ENCODE data around the gene MAD1L1.

MAD1L1 gene

DNA sequence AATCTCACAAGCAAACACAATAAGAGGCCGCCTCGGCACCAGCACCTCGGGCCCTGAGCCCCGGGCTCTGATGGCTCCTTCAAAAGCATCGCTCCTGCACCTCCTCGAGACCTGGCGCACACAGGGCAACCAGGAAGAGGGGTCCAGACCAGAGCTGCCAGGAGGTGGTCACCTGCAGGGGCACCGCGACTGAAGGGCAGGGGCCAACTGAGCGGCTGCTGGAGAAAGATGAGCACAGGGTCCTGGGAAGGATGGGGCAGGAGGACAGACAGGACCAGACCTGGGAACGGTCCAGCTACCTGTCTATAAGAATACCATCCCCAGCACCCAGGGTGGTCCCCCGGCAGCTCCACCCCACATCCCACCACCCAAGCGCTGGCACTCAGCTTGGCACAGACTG, 20.8 kb downstream of the MAD1L1 start:
- H4K91ac ChIP-seq (ENCODE audit: low read length), result no peak overlapping the region
- 97% methylated on average over 13 of the region's 13 CpGs for WGBS

DNA sequence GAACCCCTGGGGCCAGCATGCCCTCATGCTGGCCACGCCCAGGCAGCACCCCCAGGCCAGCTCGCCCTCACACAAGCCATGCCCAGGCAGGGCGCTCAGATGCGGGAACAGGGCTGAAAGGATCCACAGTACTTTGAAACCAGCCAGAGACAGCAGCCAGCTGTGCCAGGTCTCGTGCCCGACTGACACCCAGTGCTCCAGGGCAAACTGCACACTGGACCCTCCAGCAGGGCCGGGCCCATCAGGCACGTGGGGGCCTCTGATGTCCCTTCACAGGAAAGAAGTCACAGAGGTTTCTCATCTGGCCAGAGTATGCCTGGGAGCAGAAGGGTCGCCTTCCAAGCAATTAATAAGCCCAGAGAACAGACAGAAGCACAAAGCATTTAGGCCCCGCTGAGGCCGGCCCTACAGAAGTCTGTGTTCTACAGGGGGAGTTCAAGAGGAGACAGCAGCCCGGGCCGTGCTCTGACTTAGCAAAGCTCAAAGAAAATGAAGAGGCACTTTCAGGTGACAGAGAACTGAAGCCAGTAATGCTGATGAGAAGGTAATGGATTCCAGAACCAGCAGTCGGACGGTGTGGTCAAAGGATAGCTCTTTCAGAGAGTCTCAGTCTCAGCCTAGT, 21.4 kb downstream of the MAD1L1 start:
- no peak overlapping the region for H2BK15ac ChIP-seq (ENCODE audit: low read depth, poor library complexity, severe bottlenecking)
- WGBS, result 93% methylated on average over 15 of the region's 15 CpGs
- no peak overlapping the region for H4K8ac ChIP-seq (ENCODE audit: low read length)
- peaks cover 9% of the 10 kb centered on the region for H3K4me1 ChIP-seq (ENCODE audit: control insufficient read depth, insufficient read depth, low read depth, low read length)
- no peak overlapping the region for H2BK120ac ChIP-seq (ENCODE audit: low read depth, low read length)
- H2BK12ac ChIP-seq (ENCODE audit: low read length in 2 of 2), result no peak overlapping the region
- no peak overlapping the region for H3K14ac ChIP-seq (ENCODE audit: low read length in 2 of 2)
- H3K4ac ChIP-seq (ENCODE audit: low read depth in 1 of 2, low read length in 2 of 2), result no peak overlapping the region
- DNase-seq, result no peak
- no peak overlapping the region for H3K23ac ChIP-seq (ENCODE audit: low read length in 2 of 2)
- H3K27ac ChIP-seq (ENCODE audit: low read length, poor library complexity, severe bottlenecking), result no peak overlapping the region
- H3K4me3 ChIP-seq (ENCODE audit: insufficient read depth in 1 of 2, low read depth in 1 of 2, low read length in 2 of 2), result no peak overlapping the region
- H4K91ac ChIP-seq (ENCODE audit: low read length), result no peak overlapping the region
- H3K9ac ChIP-seq (ENCODE audit: low read length), result no peak overlapping the region
- no peaks in the 10 kb centered on the region for H3K27me3 ChIP-seq (ENCODE audit: control insufficient read depth in 1 of 2, insufficient read depth in 1 of 2, low read length in 2 of 2)
- H3K18ac ChIP-seq (ENCODE audit: low read depth in 1 of 2, low read length in 2 of 2), result no peak overlapping the region
- no peak overlapping the region for H2BK5ac ChIP-seq (ENCODE audit: low read depth, low read length, poor library complexity, severe bottlenecking)
- H2AFZ ChIP-seq (ENCODE audit: low read depth, low read length), result no peak overlapping the region
- no peaks in the 10 kb centered on the region for H3K9me3 ChIP-seq (ENCODE audit: control insufficient read depth, low read length)
- H3K79me1 ChIP-seq (replicated peaks; ENCODE audit: low read length, poor library complexity, severe bottlenecking), result peaks cover 24% of the 10 kb centered on the region
- H3K4me2 ChIP-seq (ENCODE audit: low read length, poor library complexity, severe bottlenecking), result no peak overlapping the region
- H2AK5ac ChIP-seq (ENCODE audit: low read length, severe bottlenecking), result no peak overlapping the region
- H3K36me3 ChIP-seq (ENCODE audit: control insufficient read depth in 1 of 2, insufficient read depth in 2 of 2, low read depth in 1 of 2, low read length in 2 of 2), result peaks cover 62 to 75% of the 10 kb centered on the region in 2 experiments

More for the DNA sequence above, 20.8 kb downstream of the MAD1L1 start:
- H2BK120ac ChIP-seq (ENCODE audit: low read depth, low read length), result no peak overlapping the region
- no peak overlapping the region for H3K23ac ChIP-seq (ENCODE audit: low read length in 2 of 2)
- no peak overlapping the region for H4K8ac ChIP-seq (ENCODE audit: low read length)
- H3K18ac ChIP-seq (ENCODE audit: low read depth in 1 of 2, low read length in 2 of 2), result no peak overlapping the region
- H3K27ac ChIP-seq (ENCODE audit: low read length, poor library complexity, severe bottlenecking), result no peak overlapping the region
- H2BK12ac ChIP-seq (ENCODE audit: low read length in 2 of 2), result no peak overlapping the region
- no peak overlapping the region for H2BK5ac ChIP-seq (ENCODE audit: low read depth, low read length, poor library complexity, severe bottlenecking)
- H3K27me3 ChIP-seq (ENCODE audit: control insufficient read depth in 1 of 2, insufficient read depth in 1 of 2, low read length in 2 of 2), result no peaks in the 10 kb centered on the region
- no peak overlapping the region for H2AK5ac ChIP-seq (ENCODE audit: low read length, severe bottlenecking)
- H3K9me3 ChIP-seq (ENCODE audit: control insufficient read depth, low read length), result no peaks in the 10 kb centered on the region
- H3K4me3 ChIP-seq (ENCODE audit: insufficient read depth in 1 of 2, low read depth in 1 of 2, low read length in 2 of 2), result no peak overlapping the region
- no peak overlapping the region for H2AFZ ChIP-seq (ENCODE audit: low read depth, low read length)
- peaks cover 9% of the 10 kb centered on the region for H3K4me1 ChIP-seq (ENCODE audit: control insufficient read depth, insufficient read depth, low read depth, low read length)
- DNase-seq, result no peak
- no peak overlapping the region for H3K9ac ChIP-seq (ENCODE audit: low read length)
- H3K79me1 ChIP-seq (replicated peaks; ENCODE audit: low read length, poor library complexity, severe bottlenecking), result peaks cover 24% of the 10 kb centered on the region
- no peak overlapping the region for H3K4me2 ChIP-seq (ENCODE audit: low read length, poor library complexity, severe bottlenecking)
- no peak overlapping the region for H2BK15ac ChIP-seq (ENCODE audit: low read depth, poor library complexity, severe bottlenecking)
- H3K36me3 ChIP-seq (ENCODE audit: control insufficient read depth in 1 of 2, insufficient read depth in 2 of 2, low read depth in 1 of 2, low read length in 2 of 2), result peaks cover 65 to 81% of the 10 kb centered on the region in 2 experiments
- H3K4ac ChIP-seq (ENCODE audit: low read depth in 1 of 2, low read length in 2 of 2), result no peak overlapping the region
- no peak overlapping the region for H3K14ac ChIP-seq (ENCODE audit: low read length in 2 of 2)

DNA sequence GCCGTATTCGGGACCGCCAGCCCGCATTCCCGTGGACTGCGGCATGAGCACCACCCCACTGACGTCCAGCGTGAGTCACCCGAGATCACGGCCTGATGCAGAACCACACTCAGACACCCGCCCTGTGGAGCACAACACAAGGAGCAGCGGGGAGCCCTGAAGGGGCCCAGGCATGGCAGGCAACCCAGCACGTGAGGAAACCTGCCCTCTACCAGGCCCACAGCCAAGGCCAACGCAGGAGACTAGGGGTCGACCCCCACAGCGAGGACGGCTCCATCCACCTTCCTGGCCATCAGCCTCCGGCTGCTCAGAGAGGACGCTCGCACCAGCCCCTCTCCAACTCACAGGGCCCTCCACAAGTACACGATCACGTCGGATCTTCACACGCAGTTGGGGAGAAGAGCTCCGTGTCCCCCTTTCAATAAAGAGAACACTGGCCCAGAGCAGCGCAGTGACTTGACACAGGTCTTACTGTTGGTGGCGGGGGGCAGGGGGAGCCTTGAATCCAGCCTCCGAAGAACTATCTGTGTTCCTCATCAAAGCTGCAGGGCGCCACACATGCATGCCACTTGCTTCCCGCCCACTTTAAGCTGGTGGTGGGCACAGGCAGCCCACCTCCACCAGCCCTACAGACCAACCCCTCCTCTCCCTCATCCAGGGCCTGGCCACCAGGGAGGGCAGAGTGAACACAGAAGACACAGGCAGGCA, 22.0 kb downstream of the MAD1L1 start:
- no peak overlapping the region for H2BK15ac ChIP-seq (ENCODE audit: low read depth, poor library complexity, severe bottlenecking)
- no peak for DNase-seq
- peaks cover 57 to 69% of the 10 kb centered on the region in 2 experiments for H3K36me3 ChIP-seq (ENCODE audit: control insufficient read depth in 1 of 2, insufficient read depth in 2 of 2, low read depth in 1 of 2, low read length in 2 of 2)
- no peaks in the 10 kb centered on the region for H3K27me3 ChIP-seq (ENCODE audit: control insufficient read depth in 1 of 2, insufficient read depth in 1 of 2, low read length in 2 of 2)
- no peak overlapping the region for H3K4me3 ChIP-seq (ENCODE audit: insufficient read depth in 1 of 2, low read depth in 1 of 2, low read length in 2 of 2)
- H3K27ac ChIP-seq (ENCODE audit: low read length, poor library complexity, severe bottlenecking), result no peak overlapping the region
- H2AK5ac ChIP-seq (ENCODE audit: low read length, severe bottlenecking), result no peak overlapping the region
- H3K79me1 ChIP-seq (replicated peaks; ENCODE audit: low read length, poor library complexity, severe bottlenecking), result peaks cover 24% of the 10 kb centered on the region
- H2AFZ ChIP-seq (ENCODE audit: low read depth, low read length), result no peak overlapping the region
- no peak overlapping the region for H2BK12ac ChIP-seq (ENCODE audit: low read length in 2 of 2)
- H4K91ac ChIP-seq (ENCODE audit: low read length), result no peak overlapping the region
- no peak overlapping the region for H3K14ac ChIP-seq (ENCODE audit: low read length in 2 of 2)
- 97% methylated on average over 27 of the region's 30 CpGs for WGBS
- H4K8ac ChIP-seq (ENCODE audit: low read length), result no peak overlapping the region
- H3K4ac ChIP-seq (ENCODE audit: low read depth in 1 of 2, low read length in 2 of 2), result no peak overlapping the region
- no peak overlapping the region for H2BK120ac ChIP-seq (ENCODE audit: low read depth, low read length)
- no peak overlapping the region for H3K4me2 ChIP-seq (ENCODE audit: low read length, poor library complexity, severe bottlenecking)
- no peak overlapping the region for H3K18ac ChIP-seq (ENCODE audit: low read depth in 1 of 2, low read length in 2 of 2)
- peaks cover 9% of the 10 kb centered on the region for H3K4me1 ChIP-seq (ENCODE audit: control insufficient read depth, insufficient read depth, low read depth, low read length)
- no peak overlapping the region for H3K23ac ChIP-seq (ENCODE audit: low read length in 2 of 2)
- no peak overlapping the region for H2BK5ac ChIP-seq (ENCODE audit: low read depth, low read length, poor library complexity, severe bottlenecking)
- H3K9me3 ChIP-seq (ENCODE audit: control insufficient read depth, low read length), result no peaks in the 10 kb centered on the region
- no peak overlapping the region for H3K9ac ChIP-seq (ENCODE audit: low read length)

DNA sequence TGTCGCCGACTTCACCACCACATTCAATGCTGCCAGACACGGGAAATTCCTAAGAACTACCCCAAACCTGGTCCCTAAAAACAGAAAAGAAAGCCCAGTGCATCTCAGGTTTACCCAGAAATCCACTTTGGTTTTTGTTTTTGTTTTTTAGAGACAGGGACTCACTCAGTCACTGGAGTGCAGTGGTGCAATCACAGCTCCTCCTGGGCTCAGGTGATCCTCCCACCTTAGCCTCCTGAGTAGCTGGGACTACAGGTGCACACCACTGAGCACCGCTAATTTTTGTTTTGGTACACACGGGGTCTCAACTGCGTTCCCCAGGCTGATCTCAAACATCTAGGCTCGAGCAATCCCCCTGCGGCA, 22.8 kb downstream of the MAD1L1 start:
- no peak overlapping the region for H3K4me2 ChIP-seq (ENCODE audit: low read length, poor library complexity, severe bottlenecking)
- 98% methylated on average over 8 of the region's 8 CpGs for WGBS

More for the DNA sequence above, 22.8 kb downstream of the MAD1L1 start:
- Histone ChIP-seq H3K36me3 (ENCODE audit: control insufficient read depth in 1 of 2, insufficient read depth in 2 of 2, low read depth in 1 of 2, low read length in 2 of 2) (peaks cover 53 to 64% of the 10 kb centered on the region in 2 experiments), H3K27ac (ENCODE audit: low read length, poor library complexity, severe bottlenecking) (no peak overlapping the region), H3K27me3 (ENCODE audit: control insufficient read depth in 1 of 2, insufficient read depth in 1 of 2, low read length in 2 of 2) (no peaks in the 10 kb centered on the region), H2BK120ac (ENCODE audit: low read depth, low read length) (no peak overlapping the region), H3K23ac (ENCODE audit: low read length in 2 of 2) (no peak overlapping the region), H3K9ac (ENCODE audit: low read length) (peak overlapping the region; percentile 70), H4K91ac (ENCODE audit: low read length) (no peak overlapping the region), H4K8ac (ENCODE audit: low read length) (no peak overlapping the region), H2BK15ac (ENCODE audit: low read depth, poor library complexity, severe bottlenecking) (no peak overlapping the region), H2AFZ (ENCODE audit: low read depth, low read length) (no peak overlapping the region), H3K9me3 (ENCODE audit: control insufficient read depth, low read length) (no peaks in the 10 kb centered on the region), H3K4me3 (ENCODE audit: insufficient read depth in 1 of 2, low read depth in 1 of 2, low read length in 2 of 2) (no peak overlapping the region), H3K4ac (ENCODE audit: low read depth in 1 of 2, low read length in 2 of 2) (no peak overlapping the region), H3K14ac (ENCODE audit: low read length in 2 of 2) (no peak overlapping the region), H3K79me1 (replicated peaks; ENCODE audit: low read length, poor library complexity, severe bottlenecking) (peaks cover 24% of the 10 kb centered on the region), H3K18ac (ENCODE audit: low read depth in 1 of 2, low read length in 2 of 2) (no peak overlapping the region), H2BK5ac (ENCODE audit: low read depth, low read length, poor library complexity, severe bottlenecking) (no peak overlapping the region), H2AK5ac (ENCODE audit: low read length, severe bottlenecking) (no peak overlapping the region), H2BK12ac (ENCODE audit: low read length in 2 of 2) (no peak overlapping the region), H3K4me1 (ENCODE audit: control insufficient read depth, insufficient read depth, low read depth, low read length) (peaks cover 15% of the 10 kb centered on the region)
- DNase-seq, result no peak

Measured in mesenchymal stem cell (in vitro differentiated cells and primary cell).